Osteoblast (primary cell): ENCODE data around the gene VAPB. TPM values are rescaled to one million over a fixed set of nuclear protein-coding genes. Genes with fewer than 3 reads are reported as not detected.

ENCODE experiments used
- DNase-seq: peaks from one replicate; pipeline ENCODE4 v3.0.0; 2011; ENCODE audit warnings: low spot score, mixed read lengths; ENCODE audit not compliant: insufficient read length; ENCODE audit errors: missing footprints
- H2AFZ ChIP-seq: 2 replicates; pipeline ENCODE4 v1.6.0; 2011; ENCODE audit warnings: mild to moderate bottlenecking, low read length
- H3K27ac ChIP-seq: 2 replicates; pipeline ENCODE4 v1.5.1; 2011; ENCODE audit warnings: mild to moderate bottlenecking, low read depth, low read length, moderate library complexity
- H3K27me3 ChIP-seq: 2 replicates; pipeline ENCODE4 v1.6.0; 2012; ENCODE audit warnings: mild to moderate bottlenecking, control low read depth, inconsistent platforms, low read length, moderate library complexity; ENCODE audit not compliant: insufficient read depth
- H3K36me3 ChIP-seq: 2 replicates; pipeline ENCODE4 v1.5.1; 2011; ENCODE audit warnings: mild to moderate bottlenecking, low read length, control low read depth, moderate library complexity; ENCODE audit not compliant: insufficient read depth
- H3K4me1 ChIP-seq: 2 replicates; pipeline ENCODE4 v1.5.1; 2011; ENCODE audit warnings: mild to moderate bottlenecking, low read length, control low read depth, moderate library complexity; ENCODE audit not compliant: insufficient read depth
- H3K4me2 ChIP-seq: 2 replicates; pipeline ENCODE4 v1.6.0; 2011; ENCODE audit warnings: mild to moderate bottlenecking, low read length; ENCODE audit not compliant: insufficient read depth
- H3K4me3 ChIP-seq: fragments of 200-600 bp; sonication (generic); 3 replicates; pipeline ENCODE4 v1.5.1; 2012; ENCODE audit warnings: mild to moderate bottlenecking, low read length, inconsistent platforms; ENCODE audit not compliant: insufficient read depth
- H3K79me2 ChIP-seq: 2 replicates; pipeline ENCODE4 v1.6.0; 2012; ENCODE audit warnings: mild to moderate bottlenecking, low read length, control low read depth, inconsistent platforms; ENCODE audit not compliant: insufficient read depth
- H3K9me3 ChIP-seq: 2 replicates; pipeline ENCODE4 v1.5.1; 2011; ENCODE audit warnings: low read depth, low read length, control low read depth
- H4K20me1 ChIP-seq: 2 replicates; pipeline ENCODE4 v1.6.0; 2012; ENCODE audit warnings: mild to moderate bottlenecking, low read length, control low read depth; ENCODE audit not compliant: insufficient read depth
- CTCF ChIP-seq: IDR thresholded peaks from 2 replicates; pipeline ENCODE4 v1.5.1; 2011; ENCODE audit warnings: mild to moderate bottlenecking, low read depth, low read length, moderate library complexity; ENCODE audit errors: extremely low read depth
- total RNA-seq: library from RNA; depleted of rRNA; stranded (reverse); fragments of >200 nt; gene quantifications from 2 replicates; pipeline ENCODE4 v1.2.3, GENCODE V29; 2012

The VAPB gene
- total RNA-seq, 1 donor, result 14.5 TPM

- H3K4me2 ChIP-seq, result no peak overlapping the region
- peaks cover 3% of the 10 kb centered on the region for H3K36me3 ChIP-seq
- H3K27ac ChIP-seq, result no peak overlapping the region
- H3K9me3 ChIP-seq, result no peaks in the 10 kb centered on the region
- H3K27me3 ChIP-seq, result no peaks in the 10 kb centered on the region
- H3K4me3 ChIP-seq, result no peak overlapping the region
- peaks cover 79% of the 10 kb centered on the region for H3K79me2 ChIP-seq
- TF ChIP-seq CTCF, result no peak
- DNase-seq, result no peak
- no peaks in the 10 kb centered on the region for H3K4me1 ChIP-seq
- H2AFZ ChIP-seq, result no peak overlapping the region
- peaks cover 6% of the 10 kb centered on the region for H4K20me1 ChIP-seq
Measured at GRCh38 chr20:58492795-58493524, 103.9 kb downstream of the VAPB start.

- H2AFZ ChIP-seq, result no peak overlapping the region
- no peak overlapping the region for H3K27ac ChIP-seq
- no peak for DNase-seq
- H3K79me2 ChIP-seq, result peaks cover 81% of the 10 kb centered on the region
- no peaks in the 10 kb centered on the region for H3K4me1 ChIP-seq
- H3K27me3 ChIP-seq, result no peaks in the 10 kb centered on the region
- H3K9me3 ChIP-seq, result no peaks in the 10 kb centered on the region
- H3K4me2 ChIP-seq, result no peak overlapping the region
- peaks cover 6% of the 10 kb centered on the region for H4K20me1 ChIP-seq
- peaks cover 3% of the 10 kb centered on the region for H3K36me3 ChIP-seq
- TF ChIP-seq CTCF, result no peak
- H3K4me3 ChIP-seq, result no peak overlapping the region
Measured at GRCh38 chr20:58494923-58495622, 106.0 kb downstream of the VAPB start.

- no peaks in the 10 kb centered on the region for H3K27me3 ChIP-seq
- no peak overlapping the region for H3K27ac ChIP-seq
- no peaks in the 10 kb centered on the region for H3K4me1 ChIP-seq
- H2AFZ ChIP-seq, result no peak overlapping the region
- peaks cover 81% of the 10 kb centered on the region for H3K79me2 ChIP-seq
- H4K20me1 ChIP-seq, result peaks cover 8% of the 10 kb centered on the region
- TF ChIP-seq CTCF, result no peak
- no peak for DNase-seq
- H3K36me3 ChIP-seq, result peaks cover 3% of the 10 kb centered on the region
- no peak overlapping the region for H3K4me2 ChIP-seq
- no peaks in the 10 kb centered on the region for H3K9me3 ChIP-seq
- no peak overlapping the region for H3K4me3 ChIP-seq
Measured at GRCh38 chr20:58495623-58496428, 106.8 kb downstream of the VAPB start.

- H3K4me1 ChIP-seq, result no peaks in the 10 kb centered on the region
- H4K20me1 ChIP-seq, result peaks cover 10% of the 10 kb centered on the region
- no peaks in the 10 kb centered on the region for H3K9me3 ChIP-seq
- H3K27ac ChIP-seq, result no peak overlapping the region
- DNase-seq, result no peak
- TF ChIP-seq CTCF, result no peak
- H3K4me2 ChIP-seq, result no peak overlapping the region
- peaks cover 3% of the 10 kb centered on the region for H3K36me3 ChIP-seq
- no peaks in the 10 kb centered on the region for H3K27me3 ChIP-seq
- peaks cover 82% of the 10 kb centered on the region for H3K79me2 ChIP-seq
- no peak overlapping the region for H2AFZ ChIP-seq
- no peak overlapping the region for H3K4me3 ChIP-seq
Measured at GRCh38 chr20:58496429-58496769, 107.4 kb downstream of the VAPB start.
